Fibroblast of skin of left quadriceps (primary cell): ENCODE measurements around the gene CDH23.

Experiments used
- DNase-seq, 2 experiments: peaks; one replicate each; pipeline ENCODE4 v3.0.0-alpha.2; 2013; ENCODE audit warnings: low read depth in 2 of 2

The CDH23 gene

DNA sequence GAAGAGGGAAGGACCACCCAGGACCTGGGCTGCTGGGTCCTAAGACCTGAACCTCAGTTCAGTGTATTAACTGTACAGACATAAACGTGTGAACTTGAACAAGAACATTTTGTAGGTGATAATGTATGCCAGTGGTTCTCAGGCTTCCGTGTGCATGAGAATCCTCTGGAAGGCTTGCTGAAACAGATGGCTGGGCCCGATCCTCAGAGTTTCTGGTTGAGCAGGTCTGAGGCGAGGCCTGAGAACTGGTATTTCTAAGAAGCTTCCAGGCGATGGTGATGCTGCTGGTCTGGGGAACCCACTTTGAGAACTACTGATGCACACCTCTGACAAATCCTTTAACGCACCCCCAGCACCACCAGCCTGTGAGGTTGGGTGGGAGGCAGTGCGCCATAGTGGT, 70.4 kb downstream of the CDH23 start:
- DNase-seq, result no peak

DNA sequence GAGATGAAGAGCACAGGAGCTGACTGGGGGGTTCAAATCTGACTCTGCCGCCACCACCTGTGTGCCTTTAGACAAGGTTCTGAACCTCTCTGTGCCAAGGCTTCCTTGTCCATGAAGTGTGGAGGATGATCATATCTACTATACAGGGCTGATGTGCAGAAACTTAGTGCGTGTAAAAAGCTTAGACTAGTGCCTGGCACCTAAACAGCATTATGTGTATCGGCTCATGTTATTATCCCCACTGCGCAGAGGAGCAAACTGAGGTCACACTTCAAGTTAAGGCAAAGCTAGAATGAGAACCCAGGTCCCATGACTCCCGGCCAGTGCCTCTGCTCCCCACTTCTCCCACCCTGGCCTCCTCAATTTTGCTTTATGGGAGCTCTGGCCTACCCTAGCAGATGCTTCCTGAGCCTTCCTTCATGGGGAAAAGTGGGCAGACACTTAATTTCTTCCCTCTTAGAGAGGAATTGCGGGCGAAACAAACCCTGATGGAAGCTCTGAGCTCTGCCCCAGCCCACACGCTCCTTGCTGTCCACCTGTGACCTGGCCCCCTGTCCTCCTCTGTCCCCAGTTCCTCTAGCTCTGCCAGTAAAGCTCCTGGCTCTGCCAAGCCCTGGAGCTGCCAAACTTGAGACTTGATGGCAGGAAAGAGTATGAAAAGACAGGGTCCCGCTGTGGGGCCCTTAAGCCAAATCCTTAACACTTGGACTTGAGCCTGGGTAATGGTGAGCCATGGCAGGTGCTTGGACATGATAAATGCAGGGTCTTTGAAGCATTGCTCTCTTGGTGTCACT, 71.0 kb downstream of the CDH23 start:
- DNase-seq, result no peak

DNA sequence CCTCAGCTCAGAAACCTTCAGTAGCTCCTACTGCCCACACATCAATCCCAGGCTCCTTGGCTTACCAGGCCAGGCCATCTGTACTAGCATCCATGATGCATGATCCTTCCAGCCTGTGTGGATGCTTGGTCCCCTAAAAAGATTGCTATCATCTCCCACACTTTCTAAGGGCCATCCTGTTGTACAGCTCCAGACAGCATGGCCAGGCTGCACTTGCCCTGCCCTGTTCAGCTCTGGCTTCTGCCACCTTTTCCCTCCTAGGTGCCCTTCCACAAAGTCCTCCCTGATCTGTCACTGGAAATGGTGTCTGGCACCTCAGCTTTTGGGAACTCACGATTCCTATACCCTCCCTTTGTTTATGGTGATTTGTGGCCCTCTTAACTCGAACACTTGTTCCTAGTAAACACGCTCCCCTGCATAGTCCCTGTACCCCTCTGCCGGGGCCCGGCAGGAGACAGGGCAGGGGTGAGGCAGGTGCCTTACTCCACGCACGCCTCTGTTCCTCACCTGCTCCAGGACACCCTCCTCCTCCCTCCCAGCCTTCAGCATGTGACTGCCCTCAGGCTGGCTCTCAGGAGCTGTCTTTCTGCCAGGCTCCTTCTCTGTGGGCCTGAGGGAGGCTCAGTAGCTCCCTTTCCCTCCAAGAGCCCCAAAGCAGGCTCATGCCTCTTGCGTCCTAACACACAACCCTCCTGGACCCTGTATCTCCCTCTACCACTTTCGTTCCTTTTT, 71.8 kb downstream of the CDH23 start:
- DNase-seq, result no peak

DNA sequence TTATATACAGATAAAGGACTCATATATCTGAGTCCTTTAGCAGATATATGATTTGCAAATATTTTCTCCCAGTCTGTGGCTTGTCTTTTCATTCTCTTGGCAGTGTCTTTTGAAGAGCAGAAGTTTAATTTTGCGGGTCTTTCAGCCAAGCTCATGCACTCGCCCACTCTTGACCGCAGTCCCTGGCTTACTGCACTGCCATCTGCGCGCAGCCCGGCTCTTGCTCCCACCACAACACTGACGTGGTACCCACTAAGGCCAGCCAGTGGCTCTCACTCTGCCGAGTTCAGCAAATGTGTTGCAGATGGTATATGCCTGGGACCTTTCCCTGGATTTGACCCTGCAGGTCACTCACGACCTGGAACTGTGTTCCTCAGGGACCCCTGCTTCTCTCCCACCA, 74.3 kb downstream of the CDH23 start:
- DNase-seq, result no peak

DNA sequence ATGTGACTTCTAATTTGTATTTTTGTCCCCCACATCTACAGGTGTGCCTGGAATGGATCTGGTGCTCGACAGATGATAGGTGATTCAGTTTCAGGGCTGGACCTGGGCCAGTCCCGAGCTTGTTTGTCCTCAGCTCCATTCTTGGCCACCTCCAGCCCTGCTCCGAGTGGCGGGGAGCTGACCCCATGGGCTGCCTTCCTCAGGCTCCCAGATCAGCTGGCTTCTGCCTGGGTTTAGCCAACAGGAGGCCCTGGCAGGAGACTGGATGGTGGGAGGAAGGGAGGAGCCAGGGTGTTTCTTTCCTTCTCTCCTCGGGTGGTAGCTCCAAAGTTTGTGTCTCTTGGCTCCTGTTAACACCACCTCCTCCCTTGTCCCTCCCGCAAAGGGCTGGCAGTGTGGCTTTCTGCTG, 75.2 kb downstream of the CDH23 start:
- DNase-seq, result no peak

DNA sequence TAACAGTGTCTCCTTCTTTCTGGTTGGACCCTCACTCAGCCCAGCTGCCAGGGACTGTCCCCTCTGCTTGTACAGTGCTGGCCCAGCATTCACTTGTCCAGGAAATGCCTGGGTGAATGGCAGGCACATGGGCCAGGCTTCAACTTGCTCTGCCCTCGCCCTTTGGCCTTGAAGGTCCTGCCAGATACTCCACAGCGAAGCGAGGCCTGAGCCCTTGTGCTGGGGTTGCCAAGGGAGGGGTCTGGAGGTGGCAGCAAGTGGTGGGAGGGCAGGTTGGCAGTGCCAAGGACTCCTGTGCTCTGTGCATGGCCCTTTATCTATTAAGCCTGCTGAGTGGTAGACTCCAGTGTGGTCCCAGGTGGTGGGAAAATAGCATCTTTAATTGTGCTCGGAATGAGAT, 75.7 kb downstream of the CDH23 start:
- DNase-seq, result no peak

DNA sequence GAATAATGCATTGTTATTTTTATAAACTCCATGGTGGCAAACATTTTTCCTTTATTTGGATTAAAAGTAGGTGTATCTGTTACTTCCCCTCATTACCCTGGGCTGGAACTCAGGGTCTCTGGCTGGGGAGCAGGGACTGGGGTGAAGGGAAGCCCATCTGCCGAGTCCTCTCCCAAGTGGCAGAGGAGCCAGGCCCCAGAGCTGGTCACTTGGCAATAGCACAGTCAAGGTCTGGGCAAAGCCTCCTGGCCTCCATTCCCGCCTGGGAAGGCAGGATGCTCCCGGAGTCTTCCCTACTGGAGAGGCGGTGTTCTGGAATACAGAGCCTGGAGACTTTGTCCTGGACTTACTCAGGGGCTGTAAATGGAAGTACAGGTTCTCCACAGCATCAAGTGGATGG, 76.2 kb downstream of the CDH23 start:
- DNase-seq, result no peak

DNA sequence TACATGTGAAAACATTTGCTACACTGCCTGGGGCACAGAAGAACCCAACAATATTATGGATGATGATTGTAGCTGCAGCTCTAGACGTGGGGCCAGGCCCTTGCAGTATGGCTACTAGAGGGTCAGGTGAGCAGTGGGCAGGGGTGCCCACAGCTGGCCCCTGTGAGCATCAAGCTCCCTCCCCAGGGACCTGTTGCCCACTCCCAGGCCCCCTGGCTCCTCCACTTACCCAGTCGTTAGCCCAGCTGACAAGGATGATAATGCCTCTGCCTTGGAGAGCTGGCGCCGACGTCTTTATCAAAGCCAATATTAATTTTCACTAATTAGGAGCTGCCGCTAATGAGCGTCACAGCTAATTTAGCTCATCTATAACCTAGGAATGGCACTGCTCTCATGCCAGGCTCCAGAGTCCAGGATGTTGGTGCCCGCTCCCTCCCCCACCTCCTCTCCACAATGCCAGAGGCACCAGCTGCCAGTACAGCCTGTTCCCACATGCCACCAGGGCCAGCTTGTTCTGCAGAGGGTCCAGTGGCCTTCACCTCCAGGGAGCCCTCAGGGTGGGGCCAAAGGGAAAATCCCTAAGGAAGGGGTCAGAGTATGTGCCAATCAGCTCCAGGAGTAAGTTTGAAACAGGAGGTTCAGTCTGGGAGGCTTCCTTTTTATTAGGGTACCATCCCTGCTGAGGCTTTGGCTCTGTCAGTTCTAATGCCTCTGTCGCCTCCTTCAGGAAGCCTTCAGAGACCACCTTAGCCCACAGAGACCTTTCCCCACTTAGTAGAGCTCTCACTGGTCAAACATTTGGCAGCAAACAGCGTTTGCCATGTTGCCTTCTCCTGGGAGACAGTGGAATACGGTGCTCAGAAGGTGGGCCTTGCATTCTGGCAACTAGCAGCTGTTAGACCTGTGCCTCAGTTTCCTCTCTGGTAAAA, 77.2 kb downstream of the CDH23 start:
- no peak for DNase-seq

DNA sequence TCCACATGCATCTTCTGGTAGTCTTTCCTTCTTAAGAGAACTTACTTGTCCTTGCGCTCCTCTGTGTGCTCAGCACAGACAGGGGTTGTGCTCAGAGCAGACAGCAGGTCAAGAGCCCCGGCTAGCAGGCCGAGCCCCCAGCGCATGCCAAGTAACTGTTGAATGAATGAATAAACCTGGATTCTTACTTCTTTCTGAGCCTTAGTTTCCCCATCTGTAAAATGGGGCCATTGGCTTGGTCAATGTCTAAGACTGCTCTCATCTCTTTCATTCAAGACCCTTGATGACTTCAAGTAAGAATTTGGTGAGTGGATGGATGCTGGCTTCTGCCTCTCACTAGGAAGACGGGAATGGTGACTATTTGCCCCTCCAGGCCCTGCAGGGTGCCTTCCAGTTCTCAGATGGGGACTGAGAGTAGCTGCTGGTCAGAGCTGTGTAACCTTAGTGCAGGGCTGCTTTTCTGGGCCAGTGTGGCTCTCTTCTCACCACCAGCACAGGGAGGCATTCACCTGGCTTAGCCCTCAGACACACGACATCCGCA, 78.1 kb downstream of the CDH23 start:
- no peak for DNase-seq

DNA sequence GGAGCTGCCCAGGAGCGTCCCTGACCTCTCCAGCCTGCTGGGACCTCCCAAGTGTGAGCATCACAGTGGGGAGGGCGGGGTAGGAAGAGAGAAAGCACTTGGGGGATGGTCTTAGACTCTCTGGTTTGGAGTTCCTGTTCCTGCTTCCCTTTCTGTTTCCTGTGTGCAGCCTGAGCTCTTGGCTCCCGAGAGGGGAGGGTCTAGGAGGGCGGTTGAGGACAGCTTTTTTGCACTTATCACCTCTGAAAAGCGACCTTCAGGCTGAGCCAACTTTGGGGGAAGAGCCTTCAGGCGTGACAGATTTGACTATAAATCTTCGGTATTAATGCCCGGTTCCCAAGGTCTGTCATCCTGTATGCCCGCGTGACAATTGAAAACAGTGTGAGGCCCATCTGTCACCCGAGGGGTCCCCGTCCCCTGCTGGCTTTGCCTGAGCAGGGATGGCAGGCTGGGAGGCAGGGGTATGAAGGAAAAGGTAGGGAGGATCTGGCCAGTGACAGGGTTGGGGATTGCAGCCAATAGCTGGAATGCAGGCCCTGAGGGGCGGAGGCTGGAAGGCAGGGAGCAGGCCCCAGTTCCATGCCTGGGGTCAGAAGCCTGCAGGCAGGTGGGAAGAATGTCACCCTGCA, 78.6 kb downstream of the CDH23 start:
- no peak for DNase-seq

DNA sequence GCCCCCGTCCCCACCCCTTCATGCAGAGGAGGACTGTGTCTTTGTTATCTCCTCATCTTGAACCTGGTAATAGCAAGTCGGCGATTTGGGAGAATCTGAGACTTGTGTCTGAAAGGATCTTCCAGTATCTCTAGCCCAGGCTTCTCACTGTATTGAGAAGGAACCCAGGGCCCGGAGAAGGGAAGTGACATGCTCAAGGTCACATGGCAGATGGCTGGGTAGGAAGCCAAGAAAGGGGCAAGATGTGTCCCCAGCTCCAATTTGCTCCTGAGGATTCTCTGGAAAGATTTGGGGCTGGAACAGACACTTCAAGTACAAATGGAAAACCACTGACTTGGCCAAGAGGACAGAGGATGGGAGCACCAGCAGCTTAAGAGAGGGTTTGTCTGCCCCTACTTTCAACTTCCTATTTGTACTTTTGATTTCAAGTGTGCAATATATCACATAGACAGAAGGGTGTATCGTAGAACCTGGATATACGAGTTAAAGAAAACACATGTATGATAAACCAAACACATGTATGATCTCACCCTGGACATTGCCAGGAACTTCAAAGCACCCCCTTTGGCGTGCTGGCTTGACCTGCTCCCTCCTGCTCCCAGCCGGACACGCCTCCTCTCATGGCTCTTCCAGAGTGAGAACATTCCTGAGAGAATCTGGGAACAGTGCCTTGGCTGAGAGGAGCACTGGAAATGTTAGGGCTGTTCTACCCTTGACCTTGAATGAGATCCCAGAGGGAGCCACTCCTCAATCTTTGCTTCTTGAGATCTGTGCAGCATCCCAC, 79.7 kb downstream of the CDH23 start:
- DNase-seq, result no peak

DNA sequence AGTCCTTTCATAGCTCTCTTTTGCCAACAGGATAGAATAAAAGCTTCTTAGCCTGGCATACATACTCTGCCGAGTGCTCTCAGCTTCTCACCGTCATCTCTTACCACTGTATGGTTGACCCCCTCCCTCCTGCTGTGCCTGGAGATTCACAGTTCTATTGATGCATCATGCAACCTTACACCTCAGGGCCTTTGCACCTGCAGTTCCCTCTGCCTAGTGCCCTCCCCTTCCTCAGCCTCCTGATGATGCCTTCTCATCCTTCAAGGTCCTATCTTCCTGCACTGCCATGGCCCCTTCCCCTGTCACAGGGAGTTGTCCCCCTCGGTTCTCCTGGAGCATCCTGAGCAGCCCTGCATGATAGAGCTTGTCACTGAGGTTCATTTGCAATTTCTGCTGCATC, 81.5 kb downstream of the CDH23 start:
- no peak for DNase-seq

DNA sequence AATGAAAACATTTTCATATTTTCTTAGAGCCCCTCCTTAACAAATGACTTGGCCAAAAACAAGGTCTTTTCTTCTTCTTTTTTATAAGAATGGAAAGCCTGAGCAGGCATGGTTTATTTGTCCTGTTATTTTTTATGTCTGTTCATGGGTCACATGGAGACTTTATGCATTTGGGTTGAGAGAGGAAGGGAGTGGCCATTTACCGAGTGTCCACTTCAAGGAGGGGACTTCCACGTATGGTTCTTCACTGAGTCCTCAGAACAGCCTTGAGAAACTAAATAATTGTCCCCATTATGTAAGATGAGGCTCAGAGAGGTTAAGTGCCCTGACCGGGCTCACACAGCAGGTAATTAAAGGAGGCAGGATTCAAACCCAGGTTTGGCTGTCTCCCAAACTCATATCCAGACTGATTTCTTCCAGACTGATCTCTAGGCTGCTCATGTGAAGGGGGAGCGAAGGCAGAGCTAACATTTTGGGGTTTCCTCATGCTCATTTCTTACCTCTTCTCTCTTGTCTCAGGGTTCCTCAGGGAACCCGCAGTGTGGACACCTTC, 82.2 kb downstream of the CDH23 start:
- DNase-seq, result no peak

DNA sequence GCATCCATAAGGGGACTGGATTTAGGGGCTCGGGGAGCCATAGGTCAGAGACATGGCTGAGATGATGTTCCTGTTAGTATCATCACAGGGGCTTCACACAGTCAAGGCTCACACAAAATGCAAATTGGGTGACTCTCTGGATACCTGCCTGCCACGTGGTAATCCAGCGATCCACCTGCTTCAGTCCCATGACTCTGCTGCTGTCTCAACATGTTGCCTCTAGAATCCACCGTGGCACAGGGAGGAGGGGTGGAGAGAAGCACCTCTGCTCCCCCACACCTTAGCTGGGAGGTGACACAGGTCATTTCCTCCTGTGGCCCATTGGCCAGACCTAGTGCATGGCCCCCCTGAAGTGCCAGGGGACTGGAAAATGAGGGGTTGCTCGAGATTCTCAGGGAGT, 83.1 kb downstream of the CDH23 start:
- DNase-seq, result no peak

DNA sequence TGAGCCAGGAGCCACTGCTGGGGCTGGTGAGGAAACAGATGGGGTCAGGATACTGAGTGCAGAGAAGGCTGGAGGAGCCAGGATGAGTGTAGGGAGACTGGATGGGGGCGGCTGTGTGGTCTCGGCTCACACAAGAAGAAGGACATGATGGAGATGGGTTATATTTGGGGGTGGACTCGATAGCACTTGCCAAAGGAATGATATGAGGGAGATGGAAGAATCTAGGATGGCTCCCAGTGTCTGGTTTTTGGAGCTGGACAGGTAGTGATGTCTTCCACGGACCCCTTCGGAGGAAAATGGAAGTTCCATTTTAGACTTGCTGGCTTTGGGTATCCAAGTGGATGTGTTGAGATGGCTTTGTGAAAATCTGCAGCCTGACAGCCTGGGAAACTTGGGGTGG, 83.9 kb downstream of the CDH23 start:
- no peak for DNase-seq

DNA sequence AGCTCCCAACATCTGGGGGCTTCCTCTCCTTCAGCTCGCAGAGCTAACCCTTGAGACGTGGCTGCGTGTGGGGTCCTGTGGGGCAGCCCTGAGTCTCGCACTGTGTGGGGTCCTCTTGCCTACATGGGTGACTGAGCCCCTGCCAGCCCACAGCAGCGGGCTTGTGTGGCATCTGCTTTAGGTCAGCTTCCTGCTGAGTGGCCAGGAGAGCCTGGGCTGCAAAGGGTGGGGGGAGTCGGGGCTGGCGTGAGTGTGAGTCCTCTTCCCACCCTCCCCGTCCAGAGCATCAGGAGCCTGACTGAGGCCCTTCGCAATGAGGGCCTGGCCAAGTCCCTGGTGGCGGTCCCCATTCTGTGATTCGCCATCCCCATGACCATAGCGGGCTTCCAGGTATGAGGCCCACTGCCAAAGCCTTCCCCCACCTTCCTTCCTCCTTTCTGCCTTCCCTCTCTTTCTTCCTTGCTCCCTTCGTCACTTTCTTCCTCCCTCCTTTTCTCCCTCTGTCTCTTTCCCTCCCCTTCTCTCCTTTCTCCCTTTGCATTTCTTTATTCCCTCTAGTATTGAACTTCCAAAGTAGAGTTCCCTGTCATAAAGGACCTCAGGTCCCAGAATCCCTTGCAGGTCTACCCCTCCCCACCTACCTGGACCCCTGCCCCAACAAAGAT, 85.2 kb downstream of the CDH23 start:
- no peak for DNase-seq

DNA sequence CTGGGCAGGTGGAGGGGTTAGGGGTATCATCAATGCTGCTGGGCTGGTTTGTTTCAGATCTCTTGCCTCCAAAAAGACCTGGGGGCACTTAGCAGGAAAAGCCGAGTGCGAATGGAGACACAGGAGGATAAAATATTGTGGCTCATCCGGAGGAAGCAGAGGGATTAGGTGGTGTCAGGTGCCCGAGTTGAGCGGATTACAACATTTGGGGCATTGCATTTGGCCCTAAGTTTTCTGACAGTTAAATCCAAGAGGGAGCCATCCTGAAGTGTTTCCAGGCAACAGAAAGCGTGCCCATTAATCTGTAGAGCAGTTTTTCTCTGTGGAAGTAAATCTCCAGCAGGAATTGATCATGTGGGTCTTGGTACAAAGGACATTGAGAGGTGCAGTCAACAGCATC, 85.9 kb downstream of the CDH23 start:
- no peak for DNase-seq

DNA sequence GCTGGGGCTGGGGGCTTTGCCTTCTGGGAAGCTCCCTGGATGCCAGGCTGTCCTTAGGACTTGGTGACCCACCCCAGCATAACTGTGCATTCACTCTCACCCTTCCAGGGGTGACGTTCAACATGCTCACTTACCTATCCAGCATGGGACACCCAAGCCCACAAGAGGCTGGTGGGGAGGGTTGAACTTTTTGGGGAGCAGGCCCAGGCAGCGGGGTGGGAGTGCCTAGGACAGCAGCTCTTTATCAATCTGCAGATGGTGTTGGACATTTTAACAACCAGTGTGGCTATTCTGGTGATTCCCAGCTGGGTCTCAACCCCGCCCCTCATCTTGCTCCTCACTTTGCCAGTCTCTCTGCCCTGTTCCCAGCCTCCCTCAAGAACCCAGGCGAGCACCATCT, 86.4 kb downstream of the CDH23 start:
- DNase-seq, result no peak

DNA sequence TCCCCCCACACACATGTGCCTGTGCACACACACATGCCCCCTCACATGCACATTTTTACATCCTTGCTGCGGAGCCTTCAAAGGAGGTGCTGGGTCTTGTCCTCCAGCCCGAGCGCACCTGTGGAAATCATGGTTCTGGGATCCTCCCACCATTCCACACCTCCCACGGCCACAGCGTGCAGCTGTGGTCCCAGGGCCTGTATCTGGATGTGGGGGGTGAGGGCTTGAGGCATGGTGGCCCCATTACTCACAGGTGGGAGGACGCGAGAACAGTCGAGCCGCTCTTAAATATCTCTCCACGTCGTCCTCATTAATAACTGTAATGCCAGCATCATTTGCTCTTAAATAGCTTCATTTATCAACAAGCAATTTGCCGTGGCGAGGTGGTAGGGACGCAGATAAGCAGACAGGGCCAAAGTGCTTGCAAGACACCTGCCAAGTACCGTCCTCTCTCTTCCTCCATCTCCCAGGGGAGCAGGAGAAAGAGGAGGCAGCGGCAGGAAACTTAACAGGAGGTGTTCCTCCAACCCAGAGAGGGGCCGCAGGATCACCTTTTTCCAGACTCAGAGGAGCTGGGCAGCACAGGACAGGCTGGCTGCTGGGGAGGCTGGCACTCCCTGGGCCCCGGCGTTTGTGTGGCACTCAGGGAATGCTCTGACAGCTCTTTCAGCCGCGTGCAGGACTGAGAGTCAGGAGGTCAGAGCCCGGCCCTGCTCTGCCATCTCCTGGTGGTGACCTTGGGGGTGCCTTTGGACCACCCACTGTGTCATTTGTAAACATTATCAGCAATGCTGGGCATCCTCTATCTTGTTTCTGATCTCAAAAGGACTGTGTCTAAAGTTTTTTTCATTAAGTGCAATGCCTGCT, 87.4 kb downstream of the CDH23 start:
- no peak for DNase-seq
